Daoy (cell line): ENCODE data around the gene RGS1. TPM values are rescaled to one million over a fixed set of nuclear protein-coding genes. Genes with fewer than 3 reads are reported as not detected.
A peak's percentile ranks its signal among the peaks of the same experiment; 100 is the strongest.

Source experiments
- DNase-seq: peaks from one replicate; pipeline ENCODE4 v3.0.0-alpha.2; 2015; ENCODE audit warnings: low read depth
- total RNA-seq: library from RNA; depleted of rRNA; stranded (reverse); fragments of >200 nt; shearing (Covaris generic); gene quantifications from 2 replicates; pipeline ENCODE4 v1.2.3, GENCODE V29; 2014

Gene RGS1
- total RNA-seq, 1 experiment from 2014 or later = not detected

DNA sequence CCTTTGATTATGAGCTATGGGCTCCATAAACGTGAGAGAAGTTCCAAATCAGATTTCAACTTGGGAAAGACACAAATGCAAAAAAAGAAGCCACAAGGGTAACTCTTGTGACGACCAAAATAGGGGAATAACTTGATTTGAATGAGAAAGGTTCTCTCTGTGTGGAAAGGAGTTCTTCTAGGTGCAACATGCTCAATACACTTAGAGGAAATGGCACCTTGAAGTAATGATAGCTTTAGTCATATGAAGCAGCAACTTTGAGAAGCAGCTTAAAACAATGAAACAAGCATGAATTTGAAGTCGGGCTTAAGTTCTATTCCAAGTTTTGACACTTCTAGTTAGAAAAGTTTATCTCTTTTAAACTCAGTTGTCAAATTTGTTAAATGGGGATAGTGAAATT is 21.8 kb upstream of the RGS1 start:
- no peak for DNase-seq

DNA sequence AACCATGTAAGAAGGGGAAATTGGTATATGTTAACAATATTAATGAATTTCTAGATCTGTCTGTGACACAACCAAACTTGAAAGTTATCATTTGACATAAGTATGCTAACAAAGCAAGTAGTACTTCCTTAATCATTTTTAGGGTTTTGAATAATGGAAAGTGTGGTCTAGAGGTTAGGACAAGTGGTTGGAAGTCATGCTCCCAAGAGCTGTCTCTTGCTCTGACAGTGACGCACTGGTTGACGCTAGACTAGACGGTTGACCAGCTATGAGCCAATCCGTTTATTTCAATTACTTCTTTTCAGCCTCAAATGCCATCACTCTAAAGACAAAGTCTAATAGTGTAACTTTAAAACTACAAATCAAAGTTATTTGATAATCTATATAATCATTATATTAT is 20.7 kb upstream of the RGS1 start:
- DNase-seq = no peak

- DNase-seq = no peak
Measured at GRCh38 chr1:192555399-192555798, 20.2 kb upstream of the RGS1 start.

- no peak for DNase-seq
Measured at GRCh38 chr1:192557841-192558595, 17.6 kb upstream of the RGS1 start.

GRCh38 chr1:192559115-192560006 is 16.2 kb upstream of the RGS1 start:
- DNase-seq = peak; percentile 89

DNA sequence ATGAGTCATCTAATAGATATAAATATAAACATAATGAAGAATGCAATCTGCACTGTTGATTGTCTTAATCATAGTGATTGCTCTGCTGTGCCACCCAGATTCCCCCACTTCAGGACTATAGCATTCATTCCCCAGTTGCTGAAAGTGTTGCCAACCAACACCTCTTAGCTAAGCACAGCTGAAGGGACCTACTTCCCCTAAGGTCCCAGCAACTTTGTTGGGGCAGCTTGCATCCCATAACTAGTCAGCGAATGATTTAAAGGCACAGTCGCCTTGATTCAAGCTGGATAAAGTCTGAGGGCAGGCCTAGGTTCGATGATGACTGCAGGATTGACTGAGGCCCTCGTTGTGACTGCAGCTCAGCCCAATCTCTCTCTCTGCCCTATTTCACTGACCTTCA is 14.3 kb upstream of the RGS1 start:
- DNase-seq = no peak

DNA sequence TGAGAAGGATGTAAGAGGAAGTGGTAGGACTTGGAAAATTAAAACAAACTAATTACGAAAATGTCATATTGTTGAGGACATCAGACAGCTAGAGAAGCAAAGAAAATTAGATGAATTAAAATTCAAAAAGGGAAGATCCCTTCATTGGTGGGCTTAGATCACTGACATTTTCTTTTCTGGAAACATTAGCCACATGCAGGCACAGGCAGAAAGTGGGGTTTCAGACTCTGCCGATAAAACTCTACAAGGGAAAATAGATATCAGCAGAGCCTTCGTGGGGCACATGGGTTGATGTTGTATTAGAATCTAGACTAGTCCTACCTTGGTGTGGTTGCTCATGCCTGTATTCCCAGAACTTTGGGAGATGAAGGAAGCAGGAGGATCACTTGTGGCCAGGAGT is 12.4 kb upstream of the RGS1 start:
- no peak for DNase-seq

GRCh38 chr1:192564099-192564498 is 11.5 kb upstream of the RGS1 start:
- no peak for DNase-seq

GRCh38 chr1:192565946-192566345 is 9.6 kb upstream of the RGS1 start:
- no peak for DNase-seq

- DNase-seq = no peak
Measured at GRCh38 chr1:192566657-192567056, 8.9 kb upstream of the RGS1 start.

DNA sequence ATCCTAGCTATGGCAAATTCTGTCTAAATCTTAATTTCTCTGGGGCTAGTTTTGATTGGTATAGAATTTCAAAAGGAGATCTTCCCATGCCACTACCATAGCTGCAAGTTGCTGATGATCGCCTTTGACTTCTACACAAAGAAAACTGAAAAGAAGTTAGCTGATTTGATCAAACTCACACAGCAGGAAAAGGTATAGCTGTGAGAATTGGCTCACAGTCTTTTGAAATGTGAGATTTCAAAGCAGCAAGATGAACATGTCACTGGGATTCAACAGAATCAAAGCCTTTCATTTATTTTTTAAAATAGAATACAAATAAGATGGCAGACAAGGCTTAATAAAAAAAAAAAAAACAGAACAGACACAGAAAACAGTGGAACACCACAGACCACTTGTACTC is 7.5 kb upstream of the RGS1 start:
- no peak for DNase-seq

GRCh38 chr1:192571668-192572067 is 3.9 kb upstream of the RGS1 start:
- no peak for DNase-seq

- peak; percentile 45 for DNase-seq
Measured at GRCh38 chr1:192573499-192573898, 2.1 kb upstream of the RGS1 start.

GRCh38 chr1:192574073-192574472 is 1.5 kb upstream of the RGS1 start:
- DNase-seq = no peak

GRCh38 chr1:192576190-192577144 is 894 bp downstream of the RGS1 start:
- DNase-seq = no peak

DNA sequence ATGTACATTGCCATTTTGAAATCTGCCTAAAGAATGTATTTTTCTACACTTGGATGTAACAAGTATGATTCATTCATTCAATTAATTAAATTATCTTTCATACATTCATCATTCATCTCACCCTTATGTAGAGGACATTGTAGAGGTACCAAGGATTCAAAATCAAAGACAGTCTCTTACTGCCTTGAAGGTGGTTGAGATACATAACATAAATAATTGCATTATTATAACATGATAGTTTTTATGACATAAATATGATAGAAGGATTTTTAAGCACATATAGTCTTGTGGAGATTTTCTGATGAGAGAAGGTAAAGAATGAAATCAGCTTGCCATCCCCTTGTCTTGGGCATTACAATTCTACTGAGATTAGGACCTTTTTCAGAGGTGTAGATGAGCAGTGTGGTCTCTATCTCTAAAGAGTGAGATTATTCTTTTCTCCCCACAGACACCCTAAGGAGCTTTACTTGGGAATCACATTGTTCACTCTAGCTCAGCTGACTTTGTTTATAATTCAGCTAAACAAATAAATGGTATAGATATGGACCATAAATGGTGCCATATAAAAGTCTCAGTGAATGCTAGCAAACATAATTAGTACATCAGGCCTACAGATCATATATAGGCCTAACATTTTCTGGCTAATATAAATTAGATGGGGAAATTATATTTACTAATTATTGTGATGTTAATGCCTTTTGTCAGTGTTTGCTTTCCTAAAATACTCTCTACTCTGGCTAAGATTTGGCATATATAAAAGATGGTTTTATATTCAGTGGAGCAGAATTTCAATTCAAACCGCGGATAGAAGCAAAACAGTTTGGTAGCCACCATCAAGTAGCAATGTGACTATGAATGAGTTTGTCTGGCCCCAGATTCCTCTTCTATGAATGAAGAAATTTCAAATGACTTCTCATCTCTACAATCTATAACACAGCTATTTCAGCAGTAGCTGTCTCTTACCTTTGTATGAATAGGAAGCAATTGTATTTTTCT is 1.9 kb downstream of the RGS1 start:
- no peak for DNase-seq

DNA sequence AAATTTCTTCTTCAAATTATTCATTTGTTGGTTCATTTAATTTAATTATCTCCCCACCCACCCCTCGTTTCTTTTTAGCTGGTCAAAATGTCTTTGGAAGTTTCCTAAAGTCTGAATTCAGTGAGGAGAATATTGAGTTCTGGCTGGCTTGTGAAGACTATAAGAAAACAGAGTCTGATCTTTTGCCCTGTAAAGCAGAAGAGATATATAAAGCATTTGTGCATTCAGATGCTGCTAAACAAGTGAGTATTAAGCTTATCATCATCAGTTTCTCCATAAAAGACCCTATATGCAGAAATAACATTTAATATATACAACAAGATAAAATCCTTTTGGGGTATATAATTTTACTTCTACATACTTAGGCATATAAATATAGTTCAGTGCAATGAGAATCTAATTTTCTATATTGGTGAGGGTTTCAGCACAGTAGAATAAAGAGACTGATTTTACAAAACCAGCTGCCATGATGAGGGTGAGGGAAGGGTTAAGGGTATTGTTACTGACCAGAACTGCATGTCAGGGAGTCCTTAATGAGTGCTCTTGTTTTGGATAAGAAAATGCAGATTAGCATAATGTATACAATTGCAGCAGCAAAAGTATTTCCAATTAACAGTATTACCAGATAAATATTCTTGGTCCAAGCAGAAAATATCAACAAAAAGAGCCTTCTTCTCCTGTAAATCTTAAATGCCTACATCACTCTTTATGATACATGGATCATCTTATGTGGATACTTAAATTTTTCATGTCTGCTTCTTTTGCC is 2.8 kb downstream of the RGS1 start:
- no peak for DNase-seq

DNA sequence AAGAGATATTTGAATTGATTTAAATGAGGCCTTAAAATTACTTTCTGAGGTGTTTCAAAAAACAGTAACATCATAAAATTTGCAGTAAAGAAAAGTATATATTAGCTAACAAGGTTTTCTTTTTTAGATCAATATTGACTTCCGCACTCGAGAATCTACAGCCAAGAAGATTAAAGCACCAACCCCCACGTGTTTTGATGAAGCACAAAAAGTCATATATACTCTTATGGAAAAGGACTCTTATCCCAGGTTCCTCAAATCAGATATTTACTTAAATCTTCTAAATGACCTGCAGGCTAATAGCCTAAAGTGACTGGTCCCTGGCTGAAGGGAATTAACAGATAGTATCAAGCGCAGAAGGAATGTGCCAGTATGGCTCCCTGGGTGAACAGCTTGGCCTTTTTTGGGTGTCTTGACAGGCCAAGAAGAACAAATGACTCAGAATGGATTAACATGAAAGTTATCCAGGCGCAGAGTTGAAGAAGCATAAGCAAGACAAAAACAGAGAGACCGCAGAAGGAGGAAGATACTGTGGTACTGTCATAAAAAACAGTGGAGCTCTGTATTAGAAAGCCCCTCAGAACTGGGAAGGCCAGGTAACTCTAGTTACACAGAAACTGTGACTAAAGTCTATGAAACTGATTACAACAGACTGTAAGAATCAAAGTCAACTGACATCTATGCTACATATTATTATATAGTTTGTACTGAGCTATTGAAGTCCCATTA is 3.6 kb downstream of the RGS1 start:
- no peak for DNase-seq

DNA sequence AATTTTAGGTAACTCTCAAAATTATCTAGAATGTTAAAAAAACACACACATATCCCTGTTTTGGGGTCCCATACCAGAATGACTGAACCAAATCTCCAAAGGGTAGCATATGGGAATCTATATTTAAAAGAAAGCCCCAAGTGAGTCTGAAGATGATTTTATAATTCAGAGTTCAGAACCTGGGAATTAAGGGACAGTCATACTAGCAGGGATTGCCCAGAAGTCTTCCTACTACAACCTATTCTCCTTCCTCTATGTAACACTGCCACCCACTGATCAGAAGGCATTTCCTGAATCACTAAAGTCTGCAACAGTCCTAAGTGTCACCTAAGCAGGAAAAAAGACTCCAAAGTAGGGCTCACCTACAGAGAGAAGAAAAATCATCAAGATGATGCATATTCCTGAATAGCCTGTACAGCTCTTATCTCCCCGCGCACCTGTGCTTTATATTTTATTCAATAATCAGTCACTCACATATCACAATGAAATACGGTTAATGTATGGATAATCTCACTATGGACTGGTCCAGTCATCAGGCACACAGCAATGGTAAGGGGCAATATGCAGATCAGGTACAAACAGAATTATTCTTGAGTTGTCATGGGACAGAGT is 4.9 kb downstream of the RGS1 start:
- peak; percentile 62 for DNase-seq
